Measurements from ENCODE around the gene KIAA1217.

DNA sequence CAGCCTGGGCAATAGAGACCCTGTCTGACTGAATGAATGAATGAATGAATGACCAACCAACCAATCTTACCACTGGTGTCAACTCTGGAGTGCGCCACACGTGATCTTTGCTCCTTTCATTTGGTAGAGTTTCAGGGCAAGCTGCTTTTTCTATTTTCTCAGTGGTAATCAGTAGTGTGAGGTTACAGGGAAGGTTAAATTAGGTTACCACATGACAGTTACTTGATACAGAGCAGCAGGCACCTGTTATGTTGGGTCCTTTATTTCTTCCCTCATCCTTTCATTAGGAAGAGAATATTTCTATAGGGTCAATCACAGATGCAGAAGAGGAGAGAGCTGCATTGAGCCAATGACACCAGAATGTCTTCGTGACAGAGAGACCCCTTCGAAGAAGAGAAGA is 167.8 kb downstream of the KIAA1217 start:
- TF ChIP-seq, protein P1, sequence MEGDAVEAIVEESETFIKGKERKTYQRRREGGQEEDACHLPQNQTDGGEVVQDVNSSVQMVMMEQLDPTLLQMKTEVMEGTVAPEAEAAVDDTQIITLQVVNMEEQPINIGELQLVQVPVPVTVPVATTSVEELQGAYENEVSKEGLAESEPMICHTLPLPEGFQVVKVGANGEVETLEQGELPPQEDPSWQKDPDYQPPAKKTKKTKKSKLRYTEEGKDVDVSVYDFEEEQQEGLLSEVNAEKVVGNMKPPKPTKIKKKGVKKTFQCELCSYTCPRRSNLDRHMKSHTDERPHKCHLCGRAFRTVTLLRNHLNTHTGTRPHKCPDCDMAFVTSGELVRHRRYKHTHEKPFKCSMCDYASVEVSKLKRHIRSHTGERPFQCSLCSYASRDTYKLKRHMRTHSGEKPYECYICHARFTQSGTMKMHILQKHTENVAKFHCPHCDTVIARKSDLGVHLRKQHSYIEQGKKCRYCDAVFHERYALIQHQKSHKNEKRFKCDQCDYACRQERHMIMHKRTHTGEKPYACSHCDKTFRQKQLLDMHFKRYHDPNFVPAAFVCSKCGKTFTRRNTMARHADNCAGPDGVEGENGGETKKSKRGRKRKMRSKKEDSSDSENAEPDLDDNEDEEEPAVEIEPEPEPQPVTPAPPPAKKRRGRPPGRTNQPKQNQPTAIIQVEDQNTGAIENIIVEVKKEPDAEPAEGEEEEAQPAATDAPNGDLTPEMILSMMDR (IDR thresholded peaks at IDR 0.05) = no peak
- no peak for TF ChIP-seq POLR2A (IDR thresholded peaks at IDR 0.05)
